RWPE2 (cell line): Measurements from ENCODE around the gene PSEN2.

Experiments
- ATAC-seq: fragments of 200-7000 bp; cut with Tn5 transposase; 3 replicates; pipeline ENCODE4 v1.9.1; 2021; ENCODE audit warnings: low read depth
- DNase-seq: peaks from one replicate; pipeline ENCODE4 v3.0.0-alpha.2; 2020; ENCODE audit warnings: low spot score
- H3K27ac ChIP-seq: fragments of 450-650 bp; 2 replicates; pipeline ENCODE4 v1.5.1; 2017; ENCODE audit warnings: mild to moderate bottlenecking; ENCODE audit not compliant: poor library complexity, severe bottlenecking
- H3K27me3 ChIP-seq: fragments of 250-450 bp; sonication (Bioruptor Pico); 2 replicates; pipeline ENCODE4 v1.5.1; 2021; ENCODE audit warnings: mild to moderate bottlenecking, moderate library complexity; ENCODE audit not compliant: insufficient read depth, poor library complexity, severe bottlenecking
- H3K36me3 ChIP-seq: fragments of 250-450 bp; sonication (Bioruptor Pico); 2 replicates; pipeline ENCODE4 v1.5.1; 2020; ENCODE audit warnings: low read depth, mild to moderate bottlenecking, moderate library complexity
- H3K4me1 ChIP-seq: fragments of 250-450 bp; sonication (Bioruptor Pico); 2 replicates; pipeline ENCODE4 v1.5.1; 2021; ENCODE audit warnings: mild to moderate bottlenecking, moderate library complexity; ENCODE audit not compliant: insufficient read depth, poor library complexity, severe bottlenecking
- H3K4me3 ChIP-seq: fragments of 250-450 bp; sonication (Bioruptor Pico); 2 replicates; pipeline ENCODE4 v1.5.1; 2021; ENCODE audit warnings: mild to moderate bottlenecking, moderate library complexity; ENCODE audit not compliant: severe bottlenecking
- H3K9me3 ChIP-seq: fragments of 250-450 bp; sonication (Bioruptor Pico); 2 replicates; pipeline ENCODE4 v1.5.1; 2021; ENCODE audit warnings: mild to moderate bottlenecking, moderate library complexity; ENCODE audit not compliant: severe bottlenecking
- CTCF ChIP-seq: fragments of 450-650 bp; IDR thresholded peaks from one replicate; pipeline ENCODE4 v1.5.1; 2017; ENCODE audit warnings: mild to moderate bottlenecking, moderate library complexity; ENCODE audit not compliant: poor library complexity, severe bottlenecking

Gene PSEN2

GRCh38 chr1:226825037-226825745 lies 45.2 kb upstream of the PSEN2 start:
- H3K27ac ChIP-seq = no peak overlapping the region
- no peaks in the 10 kb centered on the region for H3K4me1 ChIP-seq
- no peak for DNase-seq
- no peak for ATAC-seq
- H3K4me3 ChIP-seq = no peak overlapping the region
- no peaks in the 10 kb centered on the region for H3K27me3 ChIP-seq
- no peaks in the 10 kb centered on the region for H3K9me3 ChIP-seq
- H3K36me3 ChIP-seq = no peaks in the 10 kb centered on the region
- no peak for TF ChIP-seq CTCF

- Histone ChIP-seq H3K36me3 (no peaks in the 10 kb centered on the region), H3K4me3 (no peak overlapping the region), H3K27me3 (no peaks in the 10 kb centered on the region), H3K9me3 (no peaks in the 10 kb centered on the region), H3K27ac (no peak overlapping the region), H3K4me1 (no peaks in the 10 kb centered on the region)
- no peak for TF ChIP-seq CTCF
- ATAC-seq (no peak), DNase-seq (no peak)
Measured at GRCh38 chr1:226825746-226826100, 44.7 kb upstream of the PSEN2 start.

GRCh38 chr1:226826479-226827261 lies 43.7 kb upstream of the PSEN2 start:
- DNase-seq = no peak
- no peak for ATAC-seq
- H3K4me3 ChIP-seq = no peak overlapping the region
- no peaks in the 10 kb centered on the region for H3K4me1 ChIP-seq
- no peaks in the 10 kb centered on the region for H3K9me3 ChIP-seq
- TF ChIP-seq CTCF = no peak
- H3K27ac ChIP-seq = no peak overlapping the region
- no peaks in the 10 kb centered on the region for H3K36me3 ChIP-seq
- H3K27me3 ChIP-seq = no peaks in the 10 kb centered on the region

GRCh38 chr1:226827458-226827857 lies 43.0 kb upstream of the PSEN2 start:
- H3K4me3 ChIP-seq = no peak overlapping the region
- ATAC-seq (no peak), DNase-seq (no peak)
- TF ChIP-seq CTCF = no peak
- H3K4me1 ChIP-seq = no peaks in the 10 kb centered on the region
- H3K27ac ChIP-seq = no peak overlapping the region
- no peaks in the 10 kb centered on the region for H3K27me3 ChIP-seq
- no peaks in the 10 kb centered on the region for H3K36me3 ChIP-seq
- H3K9me3 ChIP-seq = no peaks in the 10 kb centered on the region
